Measurements from ENCODE around the gene MINK1. TPM values are rescaled to one million over a fixed set of nuclear protein-coding genes. Genes with fewer than 3 reads are reported as not detected.

MINK1 gene
- total and polyA plus RNA-seq, 2 of the 13 experiments (the other 11 are each of a cell fraction or from before 2014, with no cell fraction given), result 17.2 to 63.9 TPM

GRCh38 chr17:4842376-4842775 lies 9.2 kb downstream of the MINK1 start:
- H3K4me2 ChIP-seq (ENCODE audit: low read depth, low read length), result no peak overlapping the region
- no peaks in the 10 kb centered on the region for H3K27me3 ChIP-seq (ENCODE audit: control insufficient read depth in 1 of 2, insufficient read depth in 2 of 2, low read length in 2 of 2)
- H3K9ac ChIP-seq (ENCODE audit: insufficient read depth, low read depth, low read length), result no peak overlapping the region
- no peak for DNase-seq (ENCODE audit: low spot score)
- intact Hi-C loops (cut with micrococcal nuclease; ENCODE audit: unreplicated experiment) (no loop called here), in situ Hi-C loops (cut with HindIII; ENCODE audit: extremely low pct_ligation_motif_present, low pct_unique_long_range_greater_than_20kb) (no loop called here)
- POLR2A ChIA-PET, result no interaction called here
- CTCF ChIA-PET (ENCODE audit: low intra/inter-chr PET ratio, low total read pairs), result no interaction called here
- FAIRE-seq, result no peak
- peaks cover 88% of the 10 kb centered on the region for H3K79me2 ChIP-seq (ENCODE audit: insufficient read depth, low read length)
- no peaks in the 10 kb centered on the region for H3K9me3 ChIP-seq (ENCODE audit: low read length)
- WGBS (ENCODE audit: low lambda C conversion rate), result 98% methylated on average over 2 of the region's 3 CpGs
- ATAC-seq, result no peak
- no peak overlapping the region for H3K27ac ChIP-seq (ENCODE audit: extremely low read length, insufficient read depth, low read length)
- no TSS peak for BruUV-seq (replicated peaks)
- H3K4me1 ChIP-seq (ENCODE audit: insufficient read depth, low read length), result peaks cover 64% of the 10 kb centered on the region
- H2AFZ ChIP-seq (ENCODE audit: low read length), result no peak overlapping the region
- H3K36me3 ChIP-seq (replicated peaks in 1 of 2; ENCODE audit: control insufficient read depth in 1 of 2, insufficient read depth in 2 of 2, low read length in 2 of 2), result peaks cover 5 to 29% of the 10 kb centered on the region in 2 experiments; a peak in 4 of 5 replicates
- H4K20me1 ChIP-seq (ENCODE audit: insufficient read depth, low read length), result peaks cover 37% of the 10 kb centered on the region
- no peak overlapping the region for H3K4me3 ChIP-seq (replicated peaks in 1 of 3; ENCODE audit: insufficient read depth in 1 of 3, low read depth in 2 of 3, low read length in 3 of 3)
- no peak for TF ChIP-seq ZNF431 (CRISPR knock-in tag; IDR thresholded peaks at IDR 0.05; ENCODE audit: borderline replicate concordance, low read depth)
- TF ChIP-seq ZNF468 (CRISPR knock-in tag; IDR thresholded peaks at IDR 0.05), result no peak
- TF ChIP-seq ATAD3A (CRISPR knock-in tag; IDR thresholded peaks at IDR 0.05), result no peak
- TF ChIP-seq PAF1 (CRISPR knock-in tag; IDR thresholded peaks at IDR 0.05), result no peak
- TF ChIP-seq MIER3 (CRISPR knock-in tag; IDR thresholded peaks at IDR 0.05; ENCODE audit: borderline replicate concordance), result no peak
- no peak for TF ChIP-seq ZNF878 (CRISPR knock-in tag; IDR thresholded peaks at IDR 0.05)
- no peak for TF ChIP-seq CENPX (CRISPR knock-in tag; IDR thresholded peaks at IDR 0.05)
- TF ChIP-seq MIXL1 (CRISPR knock-in tag; IDR thresholded peaks at IDR 0.05), result no peak
- no peak for TF ChIP-seq TRIM24 (CRISPR knock-in tag; IDR thresholded peaks at IDR 0.05)
- no peak for TF ChIP-seq ZBTB46 (CRISPR knock-in tag; IDR thresholded peaks at IDR 0.05; ENCODE audit: borderline replicate concordance)
- TF ChIP-seq ADNP (CRISPR knock-in tag; IDR thresholded peaks at IDR 0.05), result no peak
- no peak for TF ChIP-seq ZNF670 (CRISPR knock-in tag; IDR thresholded peaks at IDR 0.05; ENCODE audit: borderline replicate concordance)
- TF ChIP-seq ATF6 (CRISPR knock-in tag; conservative IDR thresholded peaks at IDR 0.05), result no peak
- no peak for TF ChIP-seq SKI (IDR thresholded peaks at IDR 0.05; ENCODE audit: partially characterized antibody)
- no peak for TF ChIP-seq ZNF639 (CRISPR knock-in tag; conservative IDR thresholded peaks at IDR 0.05)
- no peak for TF ChIP-seq ZBTB3 (CRISPR knock-in tag; IDR thresholded peaks at IDR 0.05; ENCODE audit: borderline replicate concordance, low read depth)
